HG02885 (cell line): ENCODE measurements around the gene KBTBD13.
"Not testable (repeated sequence)": the region's sequence is repeated elsewhere in the genome, so short reads cannot be mapped to it uniquely, and the experiment has no call there.

Experiments used
- ATAC-seq: cut with Tn5 transposase; IDR thresholded peaks from one replicate; pipeline ENCODE4 v1.9.1; 2021; ENCODE audit warnings: mild to moderate bottlenecking; ENCODE audit not compliant: unreplicated experiment, poor library complexity

The KBTBD13 gene

GRCh38 chr15:65085990-65086679 is 9.6 kb downstream of the KBTBD13 start:
- ATAC-seq, result no peak

- ATAC-seq, result no peak
These were observed 10.2 kb downstream of the KBTBD13 start for GRCh38 chr15:65086680-65087111.

GRCh38 chr15:65087411-65087810 is 10.9 kb downstream of the KBTBD13 start:
- no peak for ATAC-seq

DNA sequence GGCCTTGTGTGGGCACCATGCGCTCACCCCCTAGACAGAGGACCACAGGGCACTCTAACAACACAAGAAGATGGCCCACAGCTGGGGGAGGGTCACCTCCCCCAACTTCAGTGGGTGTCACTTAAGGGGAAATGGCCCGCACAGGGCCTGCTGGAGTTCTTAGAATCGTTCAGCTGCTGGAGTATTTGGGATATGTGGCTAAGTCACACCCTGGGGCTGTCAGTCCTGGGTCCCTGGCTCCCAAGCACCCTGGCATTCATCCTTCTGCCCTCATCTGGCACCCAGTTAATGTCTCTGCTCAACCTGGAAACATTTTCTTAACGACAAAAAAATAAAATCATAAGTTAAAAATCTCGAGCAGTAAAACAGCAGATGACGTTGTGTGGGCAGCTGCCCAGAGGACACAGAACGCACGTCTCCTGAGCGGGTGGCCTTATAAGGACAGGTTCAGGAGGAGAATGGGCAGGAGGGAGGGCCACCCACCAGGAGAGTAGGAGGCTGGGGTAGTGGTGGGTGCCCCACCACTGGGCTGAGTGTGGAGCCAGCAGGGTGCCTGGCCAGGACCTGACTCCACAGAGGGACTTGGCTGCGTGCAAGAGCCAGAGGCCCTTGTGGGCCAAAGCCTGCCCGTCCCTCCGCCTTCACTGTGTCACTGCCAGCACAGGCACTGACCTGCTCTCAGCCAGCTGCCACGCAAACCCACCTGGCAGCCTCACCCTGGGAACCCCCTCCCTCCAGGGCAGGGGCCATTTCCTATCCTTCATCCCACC is 11.5 kb downstream of the KBTBD13 start:
- ATAC-seq, result no peak

DNA sequence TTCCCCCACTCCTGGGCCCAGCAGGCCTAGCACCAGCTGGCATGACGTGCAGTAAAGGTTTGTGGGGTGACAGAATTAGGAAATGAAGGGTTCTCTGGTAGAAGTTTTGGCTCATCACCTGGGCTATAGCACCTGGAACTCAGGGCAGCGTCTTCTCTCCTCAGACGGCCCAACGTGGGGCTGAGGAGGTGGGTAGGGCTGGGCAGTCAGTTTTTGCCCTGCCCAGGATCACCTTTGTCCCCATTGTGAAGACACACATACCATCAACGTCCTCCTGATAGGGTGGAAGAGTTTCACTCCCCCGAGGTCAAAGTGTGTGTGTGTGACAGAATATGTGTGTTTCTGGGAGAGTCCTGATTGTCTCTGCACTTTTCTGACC is 12.1 kb downstream of the KBTBD13 start:
- ATAC-seq, result no peak

GRCh38 chr15:65089206-65089824 is 12.8 kb downstream of the KBTBD13 start:
- no peak for ATAC-seq

GRCh38 chr15:65091946-65092770 is 15.6 kb downstream of the KBTBD13 start:
- ATAC-seq, result no peak

DNA sequence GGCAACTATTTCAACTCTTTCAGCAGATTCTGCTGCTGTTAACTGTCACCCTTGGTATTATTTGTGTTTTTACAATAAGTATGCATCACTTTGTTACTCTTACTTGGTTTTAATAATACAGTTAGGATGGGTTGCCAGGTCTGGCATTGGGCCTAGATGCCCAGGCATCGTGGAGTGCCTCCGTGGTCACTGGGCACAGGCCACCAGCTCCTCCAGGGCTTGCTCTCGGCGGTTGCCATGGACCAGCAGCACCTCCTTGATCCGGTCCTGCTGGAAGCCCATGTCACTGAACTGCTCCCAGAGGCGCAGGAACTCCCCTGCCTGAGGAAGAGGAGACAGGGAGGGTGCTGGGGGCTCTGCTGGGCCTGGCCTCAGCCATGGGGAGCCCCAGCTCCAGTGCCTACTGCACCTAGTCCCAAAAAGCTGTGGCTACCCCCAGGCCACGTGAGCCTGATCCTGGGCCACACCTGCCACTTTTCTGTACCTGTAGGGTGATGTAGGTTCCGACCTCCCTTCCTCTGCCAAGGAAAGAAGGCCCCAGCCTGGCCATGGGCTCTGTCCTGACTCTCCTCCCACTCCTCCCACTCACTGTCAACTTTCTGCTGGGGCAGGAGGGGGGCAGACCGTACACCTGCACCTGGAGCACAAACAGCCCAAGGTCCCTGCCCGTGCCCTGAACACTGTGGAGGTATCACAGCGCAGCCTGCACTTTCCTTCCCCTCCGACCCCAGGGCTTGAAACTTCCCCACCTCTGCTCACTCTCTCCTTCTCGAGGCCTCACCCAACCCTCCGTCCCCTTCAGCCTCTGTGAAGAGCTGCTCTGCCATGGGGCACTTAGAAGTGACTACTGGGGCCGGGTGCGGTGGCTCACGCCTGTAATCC is 16.6 kb downstream of the KBTBD13 start:
- no peak for ATAC-seq

DNA sequence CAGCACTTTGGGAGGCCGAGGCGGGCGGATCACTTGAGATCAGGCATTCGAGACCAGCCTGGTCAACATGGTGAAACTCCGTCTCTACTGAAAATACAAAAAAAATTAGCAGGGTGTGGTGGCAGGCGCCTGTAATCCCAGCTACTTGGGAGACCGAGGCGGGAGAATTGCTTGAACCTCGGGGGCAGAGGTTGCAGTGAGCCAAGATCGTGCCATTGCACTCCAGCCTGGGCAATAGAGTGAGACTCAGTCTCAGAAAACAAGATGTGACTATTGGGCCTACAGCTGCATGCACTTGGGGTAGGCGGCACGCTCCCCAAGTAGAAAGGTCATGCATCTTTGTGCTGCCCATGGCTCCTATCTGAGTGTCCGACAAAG is 17.2 kb downstream of the KBTBD13 start:
- ATAC-seq, result not testable (repeated sequence)

GRCh38 chr15:65094294-65094995 is 17.9 kb downstream of the KBTBD13 start:
- ATAC-seq, result no peak

DNA sequence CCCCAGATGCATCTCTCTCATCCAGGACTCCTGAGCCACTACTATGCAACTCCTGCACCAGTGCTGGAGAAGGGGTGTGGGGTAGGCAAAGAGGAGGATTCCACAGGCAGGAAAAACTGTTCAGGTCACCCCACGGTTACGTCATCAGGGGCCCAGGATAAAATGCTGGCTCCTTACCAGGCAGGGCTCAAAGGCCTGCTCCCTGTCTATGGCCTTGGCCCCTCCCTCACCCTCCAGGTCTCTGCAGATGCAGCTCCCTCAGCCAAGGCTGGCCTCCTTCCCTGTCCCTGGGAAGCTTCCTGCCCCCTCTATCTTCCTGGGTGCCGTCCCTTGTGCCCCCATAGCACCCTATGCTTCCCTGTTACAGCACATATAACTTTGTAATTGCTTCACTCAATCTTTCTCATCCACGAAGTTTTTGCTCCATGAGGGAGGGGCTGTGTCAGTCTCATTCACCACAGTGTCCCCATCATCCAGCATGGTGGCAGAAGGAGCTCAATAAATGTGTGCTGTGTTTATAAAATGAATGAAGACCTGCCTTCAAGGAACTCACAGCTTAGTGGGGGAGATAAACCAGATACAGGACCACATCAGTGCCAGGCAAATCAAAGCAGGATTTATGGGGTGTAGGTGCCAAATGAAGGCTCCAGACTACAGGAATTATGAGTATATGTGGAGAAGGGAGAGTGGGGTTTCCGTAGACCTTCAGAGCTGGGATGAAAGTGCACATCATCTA is 18.6 kb downstream of the KBTBD13 start:
- ATAC-seq, result no peak

DNA sequence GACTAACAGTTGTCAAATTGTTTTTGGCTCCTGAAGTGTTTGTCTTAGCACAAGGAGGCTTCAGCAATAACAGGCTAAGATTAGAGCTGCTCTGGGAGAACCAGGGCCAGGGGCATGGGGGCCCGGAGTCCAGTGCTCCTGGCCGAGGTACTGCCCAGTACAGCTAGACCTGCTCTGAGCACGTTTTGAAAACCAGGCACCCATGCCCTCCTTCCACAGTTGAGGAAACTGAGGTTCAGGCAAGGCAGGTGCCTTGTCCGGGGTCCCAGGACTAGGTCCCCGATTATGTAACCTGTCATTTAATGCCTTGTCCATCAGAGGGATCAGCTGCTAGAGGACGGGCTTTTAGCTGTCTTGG is 19.2 kb downstream of the KBTBD13 start:
- no peak for ATAC-seq

DNA sequence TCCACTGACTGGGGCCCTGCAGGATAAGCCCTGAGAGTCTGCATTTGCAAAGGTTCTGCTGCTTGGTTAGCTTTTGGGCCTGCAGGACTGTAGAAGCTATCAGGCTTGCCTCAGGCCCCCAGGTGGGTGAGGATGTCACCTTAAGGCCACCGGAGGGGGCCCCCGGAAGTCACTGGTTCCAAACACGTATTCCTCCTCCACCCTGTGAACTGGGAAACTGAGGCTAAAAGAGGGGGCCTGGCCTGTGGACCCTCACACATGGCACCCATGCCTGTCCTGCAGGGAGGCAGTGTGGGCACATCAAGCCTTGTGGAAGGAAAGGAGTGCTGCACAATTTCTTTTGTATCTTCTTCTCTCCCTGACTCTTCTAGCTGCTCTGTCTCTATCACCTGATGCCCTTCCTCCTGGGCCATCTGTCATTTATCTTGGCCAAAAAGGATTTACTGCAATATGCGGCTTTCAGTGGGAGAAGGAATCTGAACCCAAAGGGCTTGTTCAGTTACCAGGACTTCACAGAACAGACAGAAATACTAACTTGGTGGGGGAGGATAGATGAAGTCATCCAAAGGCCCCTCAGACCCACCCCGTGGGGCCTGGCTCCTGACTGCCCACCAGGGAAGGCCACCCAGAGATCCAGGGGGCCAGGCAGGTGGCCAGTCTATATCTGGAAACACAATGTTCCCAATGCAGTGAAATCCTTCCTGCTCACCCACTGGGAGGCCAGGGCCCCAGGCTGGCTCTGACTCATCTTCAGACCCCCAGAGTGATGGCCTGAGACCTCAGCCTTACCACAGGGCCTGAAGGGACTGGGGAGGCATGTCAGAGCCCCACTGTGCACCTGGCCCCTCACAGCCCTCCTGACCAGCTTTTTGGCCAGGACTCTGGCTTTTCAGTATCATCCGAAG is 20.2 kb downstream of the KBTBD13 start:
- ATAC-seq, result no peak

DNA sequence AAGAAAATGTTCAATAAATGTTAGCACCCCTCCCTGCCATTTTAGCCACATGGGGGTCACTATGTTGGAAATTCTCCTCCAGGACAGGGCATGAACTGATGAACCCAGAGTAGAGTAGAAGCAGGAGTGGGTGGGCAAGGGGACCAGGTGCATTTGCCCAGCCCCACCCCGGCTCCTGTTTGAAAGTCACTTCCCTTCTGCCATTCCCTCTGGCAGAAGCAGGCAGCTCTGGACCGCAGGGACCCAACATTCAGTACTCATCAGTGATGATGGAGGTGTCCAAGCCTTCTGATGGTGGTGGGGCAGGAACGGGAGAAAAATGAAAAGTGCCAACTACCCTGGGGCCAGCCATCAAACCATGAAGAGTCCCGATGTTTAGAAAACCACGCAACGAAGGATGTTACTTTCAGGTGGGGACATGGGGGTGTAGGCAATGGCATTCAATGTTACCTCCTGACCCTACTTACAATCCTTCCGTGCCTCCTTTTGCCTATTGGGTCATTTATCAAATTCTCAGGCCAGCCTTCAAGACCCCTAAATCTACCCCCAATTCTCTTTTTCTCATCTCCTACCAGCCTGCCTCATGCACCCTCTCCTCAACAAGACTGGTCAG is 21.2 kb downstream of the KBTBD13 start:
- ATAC-seq, result no peak

GRCh38 chr15:65099336-65099735 is 22.8 kb downstream of the KBTBD13 start:
- no peak for ATAC-seq

GRCh38 chr15:65099801-65100200 is 23.3 kb downstream of the KBTBD13 start:
- ATAC-seq, result not testable (repeated sequence)

DNA sequence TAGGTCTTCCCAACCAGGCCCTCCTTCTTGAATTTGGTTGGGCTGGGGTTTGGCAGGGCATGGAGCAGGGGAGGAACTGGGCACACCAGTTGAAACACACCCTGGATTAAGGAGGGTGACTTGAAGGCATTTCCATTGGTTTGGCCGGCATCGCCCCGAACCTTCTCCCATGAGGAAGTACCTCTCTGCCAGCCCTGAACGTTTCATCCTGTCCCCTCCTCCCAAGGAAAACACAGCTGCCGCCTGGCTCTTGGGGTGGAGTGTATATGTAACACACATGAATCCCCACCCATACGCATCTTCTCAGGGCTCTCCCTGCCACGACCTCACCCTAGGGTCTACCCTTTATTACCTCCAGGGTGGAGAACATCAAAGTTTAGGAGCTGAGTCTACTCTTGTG is 23.9 kb downstream of the KBTBD13 start:
- no peak for ATAC-seq
